BE2C (cell line): Measurements from ENCODE around the gene IGFBP1. TPM values are rescaled to one million over a fixed set of nuclear protein-coding genes. Genes with fewer than 3 reads are reported as not detected.
"Not testable (repeated sequence)": the region's sequence is repeated elsewhere in the genome, so short reads cannot be mapped to it uniquely, and the experiment has no call there.

Experiments used
- DNase-seq: peaks from one replicate; pipeline ENCODE4 v3.0.0-alpha.2; 2020
- H3K27me3 ChIP-seq: fragments of 250-450 bp; sonication (Bioruptor Pico); 2 replicates; pipeline ENCODE4 v1.5.1; 2020; ENCODE audit warnings: mild to moderate bottlenecking
- H3K36me3 ChIP-seq: fragments of 250-450 bp; sonication (Bioruptor Pico); 2 replicates; pipeline ENCODE4 v1.5.1; 2020; ENCODE audit warnings: mild to moderate bottlenecking
- H3K4me1 ChIP-seq: fragments of 250-450 bp; sonication (Bioruptor Pico); 2 replicates; pipeline ENCODE4 v1.5.1; 2020
- H3K4me3 ChIP-seq: 2 replicates; pipeline ENCODE4 v1.5.1; 2011; ENCODE audit warnings: low read depth, low read length
- H3K9me3 ChIP-seq: fragments of 250-450 bp; sonication (Bioruptor Pico); 2 replicates; pipeline ENCODE4 v1.5.1; 2020
- CTCF ChIP-seq: IDR thresholded peaks from 2 replicates; pipeline ENCODE4 v1.5.1; 2012; ENCODE audit warnings: mild to moderate bottlenecking, low read depth, low read length
- polyA plus RNA-seq: library from polyadenylated mRNA; unstranded; fragments of >200 nt; gene quantifications from one replicate; pipeline ENCODE4 v1.2.1, GENCODE V29; 2012; ENCODE audit warnings: low read depth, missing spikeins; ENCODE audit not compliant: insufficient read length, insufficient read depth

Gene IGFBP1
- polyA plus RNA-seq, result not detected

- peak; percentile 30 for DNase-seq
- no peaks in the 10 kb centered on the region for H3K36me3 ChIP-seq
- TF ChIP-seq CTCF, result no peak
- H3K4me3 ChIP-seq, result peak within 1 kb of the TSS; percentile 24; the same call in 1 of the 2 replicates
- peaks cover 37% of the 10 kb centered on the region for H3K27me3 ChIP-seq
- no peaks in the 10 kb centered on the region for H3K9me3 ChIP-seq
- H3K4me1 ChIP-seq, result no peaks in the 10 kb centered on the region
Measured at GRCh38 chr7:45888185-45888992, at the start of gene IGFBP1. TSS of gene IGFBP1 (plus strand) at chr7:45888488. CDS start at chr7:45888653, 165 bp downstream.

- not testable (repeated sequence) for H3K4me1 ChIP-seq, H3K9me3 ChIP-seq, H3K27me3 ChIP-seq, H3K4me3 ChIP-seq, H3K36me3 ChIP-seq, DNase-seq
Measured at GRCh38 chr7:45838852-45839251, 49.4 kb upstream of the IGFBP1 start.

DNA sequence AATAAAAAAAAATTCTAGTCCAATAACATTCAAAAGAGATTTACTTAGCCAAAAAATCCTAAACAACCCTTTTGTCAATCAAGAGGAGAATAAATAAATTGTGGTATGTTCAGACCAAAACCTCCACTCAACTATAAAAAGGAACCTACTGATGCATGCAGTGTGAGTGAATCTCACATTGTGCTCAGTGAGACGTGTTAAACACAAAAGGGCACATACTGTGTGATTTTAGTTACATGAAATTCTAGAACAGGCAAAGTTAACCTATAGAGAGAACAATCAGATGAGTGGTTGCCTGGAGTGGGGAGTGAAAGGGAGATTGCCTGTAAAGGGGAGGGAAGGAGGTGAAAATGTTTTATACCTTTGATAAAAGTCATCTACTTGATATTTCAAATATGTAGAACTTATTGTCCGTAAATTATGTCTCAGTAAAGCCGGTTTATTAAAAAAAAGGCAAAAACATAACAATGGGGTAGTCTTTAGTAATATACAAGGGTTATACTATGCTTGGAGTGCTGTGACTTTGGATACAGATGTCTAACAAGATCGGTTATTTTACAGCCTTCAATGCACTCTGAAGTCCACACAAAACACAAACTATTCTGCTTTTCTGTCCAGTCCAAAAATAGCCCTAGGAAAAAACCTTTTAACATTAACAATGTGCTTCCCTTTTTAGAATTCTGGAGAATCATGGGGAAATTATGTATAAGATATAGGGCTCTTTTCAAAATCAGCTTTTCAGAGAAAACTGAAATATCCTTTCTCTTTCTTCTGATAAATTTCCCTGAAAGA is 46.2 kb upstream of the IGFBP1 start:
- not testable (repeated sequence) for DNase-seq, H3K4me3 ChIP-seq

GRCh38 chr7:45846536-45846935 is 41.8 kb upstream of the IGFBP1 start:
- not testable (repeated sequence) for H3K9me3 ChIP-seq, H3K36me3 ChIP-seq, H3K4me3 ChIP-seq, H3K4me1 ChIP-seq, DNase-seq, H3K27me3 ChIP-seq

More for the DNA sequence above, 46.2 kb upstream of the IGFBP1 start:
- not testable (repeated sequence) for H3K4me1 ChIP-seq, H3K27me3 ChIP-seq, H3K36me3 ChIP-seq, H3K9me3 ChIP-seq

- not testable (repeated sequence) for DNase-seq, H3K4me1 ChIP-seq, H3K9me3 ChIP-seq, H3K27me3 ChIP-seq, H3K4me3 ChIP-seq, H3K36me3 ChIP-seq
Measured at GRCh38 chr7:45848734-45849133, 39.6 kb upstream of the IGFBP1 start.

DNA sequence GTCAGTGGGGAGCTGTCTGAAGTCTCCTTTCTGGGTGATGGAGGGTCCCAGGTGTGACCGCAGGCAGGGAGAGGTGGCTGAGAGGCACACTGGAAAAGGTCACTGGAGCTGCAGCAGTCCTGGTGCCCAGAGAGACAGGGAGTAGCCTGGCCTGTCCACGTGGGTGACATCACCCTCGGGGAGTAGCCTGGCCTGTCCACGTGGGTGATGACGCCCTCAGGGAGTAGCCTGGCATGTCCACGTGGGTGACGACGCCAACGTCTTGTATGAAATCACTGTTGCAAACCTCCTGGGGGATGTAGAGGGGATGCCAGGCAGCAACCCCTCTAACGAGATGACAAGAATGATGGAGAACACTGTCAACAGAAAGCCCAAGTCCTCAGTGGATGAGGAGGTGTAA is 35.3 kb upstream of the IGFBP1 start:
- not testable (repeated sequence) for H3K36me3 ChIP-seq, H3K9me3 ChIP-seq, H3K4me1 ChIP-seq, H3K27me3 ChIP-seq, H3K4me3 ChIP-seq
- peak; percentile 38 for DNase-seq

- DNase-seq, H3K9me3 ChIP-seq, H3K27me3 ChIP-seq, H3K4me1 ChIP-seq, H3K36me3 ChIP-seq, H3K4me3 ChIP-seq: not testable (repeated sequence)
Measured at GRCh38 chr7:45853491-45853890, 34.8 kb upstream of the IGFBP1 start.

DNA sequence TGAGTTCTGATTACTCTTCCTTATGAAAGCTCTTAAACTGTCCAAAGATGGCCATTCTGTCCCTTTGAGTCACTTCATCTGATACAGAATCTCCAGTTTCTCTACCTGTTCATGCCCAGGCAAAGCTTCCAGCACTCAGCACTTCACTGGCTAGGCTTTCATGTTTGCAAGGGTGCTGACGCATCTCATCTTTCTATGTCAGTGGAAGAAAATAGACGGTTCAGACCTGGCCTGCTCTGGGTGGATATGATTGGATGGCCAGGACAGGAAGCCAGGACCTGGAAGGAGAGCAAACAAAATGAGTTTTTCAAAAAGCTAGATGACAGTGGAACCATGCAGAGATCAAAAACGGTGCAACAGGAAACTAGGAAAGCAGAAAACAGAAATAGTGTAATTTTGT is 32.6 kb upstream of the IGFBP1 start:
- H3K36me3 ChIP-seq, H3K4me1 ChIP-seq, H3K9me3 ChIP-seq, H3K27me3 ChIP-seq, H3K4me3 ChIP-seq, DNase-seq: not testable (repeated sequence)

- not testable (repeated sequence) for H3K36me3 ChIP-seq, H3K4me3 ChIP-seq, DNase-seq, H3K9me3 ChIP-seq, H3K27me3 ChIP-seq, H3K4me1 ChIP-seq
Measured at GRCh38 chr7:45856888-45857287, 31.4 kb upstream of the IGFBP1 start.

- no peaks in the 10 kb centered on the region for H3K4me1 ChIP-seq
- H3K36me3 ChIP-seq, result no peaks in the 10 kb centered on the region
- no peak overlapping the region for H3K4me3 ChIP-seq
- no peak for DNase-seq
- TF ChIP-seq CTCF, result no peak
- H3K27me3 ChIP-seq, result no peaks in the 10 kb centered on the region; the same call in 1 of the 2 replicates
- no peaks in the 10 kb centered on the region for H3K9me3 ChIP-seq
Measured at GRCh38 chr7:45863715-45864114, 24.6 kb upstream of the IGFBP1 start.
